Lower lobe of right lung (tissue), 2 donors: ENCODE results near the gene RECQL5. TPM values are rescaled to one million over a fixed set of nuclear protein-coding genes. Genes with fewer than 3 reads are reported as not detected.
A peak's percentile ranks its signal among the peaks of the same experiment; 100 is the strongest.

Experiments used
- ATAC-seq, 2 donors: fragments of 200-7000 bp; cut with Tn5 transposase; one replicate each; pipeline ENCODE4 v1.9.1; 2020 to 2022; ENCODE audit warnings: mild to moderate bottlenecking in 2 of 2, moderate library complexity in 2 of 2
- DNase-seq: peaks from one replicate; pipeline ENCODE4 v3.0.0-alpha.2; 2020
- H3K27ac ChIP-seq: fragments of 200-600 bp; one replicate; pipeline ENCODE4 v1.8.0; 2022
- H3K27me3 ChIP-seq: fragments of 200-600 bp; one replicate; pipeline ENCODE4 v1.8.0; 2022; ENCODE audit warnings: low read depth
- H3K36me3 ChIP-seq: fragments of 200-600 bp; one replicate; pipeline ENCODE4 v1.8.0; 2022; ENCODE audit warnings: mild to moderate bottlenecking
- H3K4me1 ChIP-seq: fragments of 200-600 bp; one replicate; pipeline ENCODE4 v1.8.0; 2022
- H3K4me3 ChIP-seq: fragments of 200-600 bp; one replicate; pipeline ENCODE4 v1.8.0; 2022; ENCODE audit warnings: mild to moderate bottlenecking
- H3K9me3 ChIP-seq: fragments of 200-600 bp; one replicate; pipeline ENCODE4 v1.8.0; 2022
- intact Hi-C: fragments of 100-400 bp; cut with DNase I; formaldehyde crosslinking; loops from one replicate; pipeline ENCODE4 v1.11.0; 2022
- total RNA-seq: library from RNA; stranded (reverse); fragmentation: NEBNext Ultra II Directional; extraction: Animal tissue kit (Norgen Biotek cat#: 25700); gene quantifications from one replicate; pipeline ENCODE4 v1.2.1, GENCODE V29; 2021
- TF ChIP-seq, protein P1 (sequence below): fragments of 200-600 bp; IDR thresholded peaks from one replicate; pipeline ENCODE4 v1.8.0; 2022; ENCODE audit warnings: antibody characterized with exemption, mild to moderate bottlenecking
- donor health status: DM: no; HTN: yes; CAD: no; lungs with severe emphysema.

The RECQL5 gene
- total RNA-seq, 1 donor from 2014 or later: 39.4 TPM

DNA sequence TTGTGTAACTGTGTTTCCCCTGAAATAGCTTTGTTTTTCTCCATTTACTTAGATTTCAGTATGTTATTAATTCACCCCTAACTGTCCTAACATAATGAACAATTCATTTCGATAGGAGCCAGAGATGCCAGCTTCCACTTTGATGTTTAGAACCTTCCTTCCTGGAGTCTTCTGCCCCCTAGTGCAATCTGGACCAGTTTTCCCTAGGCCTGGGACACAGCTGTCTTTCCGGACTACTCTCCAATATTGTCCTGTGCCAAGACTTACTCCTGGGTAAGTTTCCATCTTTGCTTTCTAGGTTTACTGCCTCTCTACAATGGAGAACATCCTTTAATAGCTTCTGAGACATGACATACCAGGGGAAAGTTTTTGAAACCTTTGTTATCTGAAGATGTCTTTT, 12.8 kb downstream of the RECQL5 start:
- Histone ChIP-seq H3K27ac (no peak overlapping the region), H3K9me3 (no peaks in the 10 kb centered on the region), H3K4me1 (no peaks in the 10 kb centered on the region), H3K27me3 (no peaks in the 10 kb centered on the region), H3K4me3 (no peak overlapping the region), H3K36me3 (peaks cover 72% of the 10 kb centered on the region)
- DNase-seq (no peak), ATAC-seq (peak in 1 of 2 donors; percentile 41)
- intact Hi-C loops: no loop called here
- TF ChIP-seq, protein P1, sequence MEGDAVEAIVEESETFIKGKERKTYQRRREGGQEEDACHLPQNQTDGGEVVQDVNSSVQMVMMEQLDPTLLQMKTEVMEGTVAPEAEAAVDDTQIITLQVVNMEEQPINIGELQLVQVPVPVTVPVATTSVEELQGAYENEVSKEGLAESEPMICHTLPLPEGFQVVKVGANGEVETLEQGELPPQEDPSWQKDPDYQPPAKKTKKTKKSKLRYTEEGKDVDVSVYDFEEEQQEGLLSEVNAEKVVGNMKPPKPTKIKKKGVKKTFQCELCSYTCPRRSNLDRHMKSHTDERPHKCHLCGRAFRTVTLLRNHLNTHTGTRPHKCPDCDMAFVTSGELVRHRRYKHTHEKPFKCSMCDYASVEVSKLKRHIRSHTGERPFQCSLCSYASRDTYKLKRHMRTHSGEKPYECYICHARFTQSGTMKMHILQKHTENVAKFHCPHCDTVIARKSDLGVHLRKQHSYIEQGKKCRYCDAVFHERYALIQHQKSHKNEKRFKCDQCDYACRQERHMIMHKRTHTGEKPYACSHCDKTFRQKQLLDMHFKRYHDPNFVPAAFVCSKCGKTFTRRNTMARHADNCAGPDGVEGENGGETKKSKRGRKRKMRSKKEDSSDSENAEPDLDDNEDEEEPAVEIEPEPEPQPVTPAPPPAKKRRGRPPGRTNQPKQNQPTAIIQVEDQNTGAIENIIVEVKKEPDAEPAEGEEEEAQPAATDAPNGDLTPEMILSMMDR: no peak

DNA sequence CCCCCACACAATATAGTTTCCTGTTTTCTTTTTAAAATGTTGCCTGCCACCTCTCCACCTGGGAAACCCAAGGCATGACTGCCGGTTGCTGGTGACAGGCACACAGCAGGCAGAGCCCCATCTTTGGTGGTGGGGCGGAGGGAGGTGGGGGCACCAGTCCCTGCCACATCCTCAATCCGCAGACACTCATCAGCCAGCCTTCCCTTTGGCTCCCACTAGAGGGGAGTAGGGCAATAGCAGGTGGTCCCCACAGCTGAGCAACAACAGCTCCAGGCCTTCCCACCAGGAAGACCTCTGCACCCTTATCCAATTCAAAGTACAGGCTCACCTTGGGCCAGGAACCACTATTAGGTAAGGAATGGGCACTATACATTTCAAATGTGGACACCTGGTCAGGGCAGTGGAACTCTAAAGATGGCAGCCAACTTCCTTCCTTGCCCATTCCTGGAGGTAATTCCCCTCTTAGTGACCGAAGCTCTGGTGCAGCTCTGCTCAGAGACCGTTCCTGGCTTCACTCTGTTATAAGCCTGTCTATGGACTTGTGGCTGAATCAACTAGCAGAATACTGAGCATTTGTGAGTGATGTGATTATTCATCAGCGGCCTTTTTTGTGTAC, 13.9 kb downstream of the RECQL5 start:
- H3K4me3 ChIP-seq: no peak overlapping the region
- no peaks in the 10 kb centered on the region for H3K4me1 ChIP-seq
- H3K27ac ChIP-seq: no peak overlapping the region
- TF ChIP-seq, protein P1: peak; percentile 54
- no peak for DNase-seq
- ATAC-seq: peak; percentile 72 to 73
- no peaks in the 10 kb centered on the region for H3K27me3 ChIP-seq
- intact Hi-C loops: no loop called here
- H3K9me3 ChIP-seq: no peaks in the 10 kb centered on the region
- peaks cover 84% of the 10 kb centered on the region for H3K36me3 ChIP-seq

GRCh38 chr17:75652341-75652740, 14.6 kb downstream of the RECQL5 start:
- peak in 1 of 2 donors; percentile 19 for ATAC-seq
- peaks cover 77% of the 10 kb centered on the region for H3K36me3 ChIP-seq
- no peaks in the 10 kb centered on the region for H3K4me1 ChIP-seq

GRCh38 chr17:75650874-75651273, 16.1 kb downstream of the RECQL5 start:
- Histone ChIP-seq H3K27me3 (no peaks in the 10 kb centered on the region), H3K27ac (no peak overlapping the region), H3K9me3 (no peaks in the 10 kb centered on the region), H3K36me3 (peaks cover 69% of the 10 kb centered on the region), H3K4me1 (peaks cover 13% of the 10 kb centered on the region), H3K4me3 (no peak overlapping the region)
- ATAC-seq (no peak), DNase-seq (no peak)
- intact Hi-C loops: no loop called here
- TF ChIP-seq, protein P1: no peak

More at GRCh38 chr17:75652341-75652740, 14.6 kb downstream of the RECQL5 start:
- H3K27ac ChIP-seq: no peak overlapping the region
- no peak for DNase-seq
- intact Hi-C loops: no loop called here
- TF ChIP-seq, protein P1: no peak
- no peak overlapping the region for H3K4me3 ChIP-seq
- H3K9me3 ChIP-seq: no peaks in the 10 kb centered on the region
- no peaks in the 10 kb centered on the region for H3K27me3 ChIP-seq

GRCh38 chr17:75649687-75650086, 17.3 kb downstream of the RECQL5 start:
- intact Hi-C loops: no loop called here
- DNase-seq (no peak), ATAC-seq (no peak)
- TF ChIP-seq, protein P1: no peak
- Histone ChIP-seq H3K27me3 (no peaks in the 10 kb centered on the region), H3K27ac (no peak overlapping the region), H3K4me1 (peaks cover 23% of the 10 kb centered on the region), H3K36me3 (peaks cover 57% of the 10 kb centered on the region), H3K4me3 (no peak overlapping the region), H3K9me3 (no peaks in the 10 kb centered on the region)
